HepG2 (cell line): ENCODE measurements around the gene PLCB4. TPM values are rescaled to one million over a fixed set of nuclear protein-coding genes. Genes with fewer than 3 reads are reported as not detected.

ENCODE experiments used
- ATAC-seq: fragments of 200-7000 bp; cut with Tn5 transposase; 3 replicates; pipeline ENCODE4 v1.9.1; 2020; ENCODE audit warnings: mild to moderate bottlenecking, moderate library complexity
- BruUV-seq: library from RNA; stranded (reverse); fragments of 400-500 nt; replicated peaks from 2 replicates; lab custom pipeline; 2021; lab: Mats Ljungman, UMichigan
- CTCF ChIA-PET: fragments of 300-600 bp; formaldehyde crosslinking; extraction: SDS; loops from one replicate; lab custom pipeline; 2021; ENCODE audit warnings: low total read pairs, inconsistent platforms, low intra/inter-chr PET ratio; lab: Yijun Ruan, JAX
- POLR2A ChIA-PET: fragments of 350-600 bp; sonication (Branson Sonifier 250); formaldehyde crosslinking; loops from one replicate; lab custom pipeline; 2020; ENCODE audit warnings: antibody characterized with exemption, inconsistent platforms; lab: Yijun Ruan, JAX
- DNase-seq: peaks from one replicate; pipeline ENCODE4 v3.0.0-alpha.2; 2015; ENCODE audit warnings: low spot score
- FAIRE-seq: peaks from 3 replicates; lab custom pipeline; 2011; peaks lifted over from hg19 to GRCh38; lab: Jason Lieb, UNC
- H2AFZ ChIP-seq: one replicate; pipeline ENCODE4 v1.6.1; 2011; ENCODE audit warnings: low read length, inconsistent platforms
- H3K27ac ChIP-seq: fragments of 300-600 bp; 3 replicates; pipeline ENCODE4 v1.8.0; 2011; ENCODE audit warnings: mixed run types, mild to moderate bottlenecking, mixed read lengths, low read length, inconsistent platforms; ENCODE audit not compliant: insufficient read depth; ENCODE audit errors: extremely low read length
- H3K27me3 ChIP-seq, 2 experiments: fragments of 200-600 bp in 1 of 2; 2 replicates in 1 of 2; 3 replicates in 1 of 2; pipeline versions ENCODE4 v1.6.0 to v1.8.0; 2011; ENCODE audit warnings: low read length in 2 of 2, mild to moderate bottlenecking in 2 of 2, moderate library complexity in 2 of 2, inconsistent platforms in 1 of 2; ENCODE audit not compliant: insufficient read depth in 2 of 2, control insufficient read depth in 1 of 2
- H3K36me3 ChIP-seq, 2 experiments: fragments of 200-600 bp in 1 of 2; replicated peaks in 1 of 2; 2 replicates in 1 of 2; 3 replicates in 1 of 2; pipeline versions ENCODE4 v1.5.1 to v1.8.0; 2011; ENCODE audit warnings: low read length in 2 of 2, inconsistent platforms in 1 of 2; ENCODE audit not compliant: insufficient read depth in 2 of 2, control insufficient read depth in 1 of 2
- H3K4me1 ChIP-seq: 2 replicates; pipeline ENCODE4 v1.5.1; 2012; ENCODE audit warnings: low read length, inconsistent platforms; ENCODE audit not compliant: insufficient read depth
- H3K4me2 ChIP-seq: 2 replicates; pipeline ENCODE4 v1.6.0; 2011; ENCODE audit warnings: low read depth, low read length, inconsistent platforms
- H3K4me3 ChIP-seq, 3 experiments: fragments of 200-600 bp in 1 of 3; sonication (generic), shearing (Covaris generic) in 1 of 3; replicated peaks in 1 of 3; 2 replicates each; pipeline ENCODE4 v1.5.1; 2011 to 2016; ENCODE audit warnings: low read length in 3 of 3, inconsistent platforms in 2 of 3, low read depth in 2 of 3, mild to moderate bottlenecking in 2 of 3, control low read depth in 1 of 3, mixed read lengths in 1 of 3; ENCODE audit not compliant: insufficient read depth in 1 of 3
- H3K79me2 ChIP-seq: one replicate; pipeline ENCODE4 v1.6.1; 2011; ENCODE audit warnings: low read length, inconsistent platforms; ENCODE audit not compliant: insufficient read depth
- H3K9ac ChIP-seq: 2 replicates; pipeline ENCODE4 v1.6.0; 2011; ENCODE audit warnings: mild to moderate bottlenecking, low read depth, low read length, inconsistent platforms; ENCODE audit not compliant: insufficient read depth
- H3K9me3 ChIP-seq: 2 replicates; pipeline ENCODE4 v1.5.1; 2012; ENCODE audit warnings: mild to moderate bottlenecking, low read length
- H4K20me1 ChIP-seq: 2 replicates; pipeline ENCODE4 v1.6.0; 2011; ENCODE audit warnings: inconsistent platforms, mild to moderate bottlenecking, low read length, moderate library complexity; ENCODE audit not compliant: insufficient read depth
- ATM ChIP-seq: fragments of 450-650 bp; IDR thresholded peaks from 2 replicates; pipeline ENCODE4 v1.7.1; 2017; ENCODE audit warnings: mild to moderate bottlenecking, borderline replicate concordance
- CBX1 ChIP-seq: IDR thresholded peaks from one replicate; pipeline ENCODE4 v1.6.1; 2016; ENCODE audit warnings: antibody characterized with exemption, low read depth
- ERF ChIP-seq: IDR thresholded peaks from 2 replicates; pipeline ENCODE4 v1.6.1; 2018; ENCODE audit warnings: missing biosample characterization, missing genetic modification reagents
- IKZF5 ChIP-seq: IDR thresholded peaks from 2 replicates; pipeline ENCODE4 v1.6.1; 2018; ENCODE audit warnings: missing genetic modification reagents, mild to moderate bottlenecking, missing compliant biosample characterization
- KDM4B ChIP-seq: sonication (generic); formaldehyde crosslinking; IDR thresholded peaks from 2 replicates; pipeline ENCODE4 v1.4.0; 2020; ENCODE audit warnings: missing genetic modification reagents
- MXI1 ChIP-seq: IDR thresholded peaks from 3 replicates; pipeline ENCODE4 v1.6.1; 2012; ENCODE audit warnings: low read depth, low read length, inconsistent platforms, borderline replicate concordance
- NR2F1 ChIP-seq, 2 experiments: fragments of 450-650 bp in 1 of 2; formaldehyde crosslinking in 1 of 2; IDR thresholded peaks; 2 replicates each; pipeline versions ENCODE4 v1.5.0 to v1.6.1; 2016 to 2020; ENCODE audit warnings: mild to moderate bottlenecking in 1 of 2, missing compliant biosample characterization in 1 of 2, missing genetic modification reagents in 1 of 2, moderate library complexity in 1 of 2
- PHF21A ChIP-seq: sonication (generic); formaldehyde crosslinking; IDR thresholded peaks from 2 replicates; pipeline ENCODE4 v1.5.0; 2020; ENCODE audit warnings: mild to moderate bottlenecking, missing genetic modification reagents
- PHF8 ChIP-seq: sonication (generic); formaldehyde crosslinking; IDR thresholded peaks from 2 replicates; pipeline ENCODE4 v1.5.0; 2020; ENCODE audit warnings: missing genetic modification reagents
- PRDM10 ChIP-seq: sonication (generic); formaldehyde crosslinking; IDR thresholded peaks from 2 replicates; pipeline ENCODE4 v1.4.0; 2020; ENCODE audit warnings: low read depth, missing genetic modification reagents
- SOX5 ChIP-seq: IDR thresholded peaks from 2 replicates; pipeline ENCODE4 v1.6.1; 2016; ENCODE audit warnings: borderline replicate concordance
- YEATS4 ChIP-seq: sonication (generic); formaldehyde crosslinking; IDR thresholded peaks from 2 replicates; pipeline ENCODE4 v1.4.0; 2020; ENCODE audit warnings: missing genetic modification reagents, borderline replicate concordance
- ZBTB49 ChIP-seq: sonication (generic); formaldehyde crosslinking; IDR thresholded peaks from 2 replicates; pipeline ENCODE4 v1.4.0; 2020; ENCODE audit warnings: missing genetic modification reagents, borderline replicate concordance
- ZNF670 ChIP-seq: sonication (generic); formaldehyde crosslinking; IDR thresholded peaks from 2 replicates; pipeline ENCODE4 v1.8.0; 2022; ENCODE audit warnings: mild to moderate bottlenecking, missing genetic modification reagents, borderline replicate concordance
- ZNF891 ChIP-seq: sonication (generic); formaldehyde crosslinking; IDR thresholded peaks from 2 replicates; pipeline ENCODE4 v1.5.0; 2020; ENCODE audit warnings: mild to moderate bottlenecking, missing genetic modification reagents
- ZSCAN25 ChIP-seq: sonication (generic); formaldehyde crosslinking; IDR thresholded peaks from 2 replicates; pipeline ENCODE4 v1.8.0; 2022; ENCODE audit warnings: mild to moderate bottlenecking, missing genetic modification reagents
- WGBS: methylation state at CpG from one replicate; pipeline ENCODE4 v1.1.6; 2017; ENCODE audit warnings: low lambda C conversion rate; 5-methylcytosine and 5-hydroxymethylcytosine counted together
- in situ Hi-C: cut with HindIII; loops from 2 replicates; pipeline ENCODE4 v1.10.0; 2017; ENCODE audit warnings: low pct_unique_long_range_greater_than_20kb; ENCODE audit not compliant: extremely low pct_ligation_motif_present
- intact Hi-C: fragments of 100-400 bp; cut with micrococcal nuclease; formaldehyde crosslinking; loops from one replicate; pipeline ENCODE4 v1.10.0; 2022; ENCODE audit not compliant: unreplicated experiment
- polyA plus RNA-seq, 8 experiments: library from polyadenylated mRNA; depleted of rRNA in 3 of 8; stranded (reverse) in 7 of 8; unstranded in 1 of 8; fragments of >200 nt; fragmentation: Illumina TruSeq in 4 of 8; extraction: Trizol in 4 of 8; gene quantifications; 2 replicates each; pipeline versions ENCODE4 v1.2.1 to v1.2.3, GENCODE V29; 2011 to 2016; ENCODE audit warnings: low read depth in 4 of 8, missing spikeins in 1 of 8, mixed read lengths in 1 of 8; ENCODE audit not compliant: insufficient read depth in 1 of 8
- total RNA-seq, 5 experiments: library from RNA; depleted of rRNA; stranded (reverse); fragments of >200 nt; fragmentation: Illumina TruSeq; extraction: Trizol; gene quantifications; 2 replicates each; pipeline ENCODE4 v1.2.3, GENCODE V29; 2016; ENCODE audit warnings: low read depth in 1 of 5

PLCB4 gene
- total and polyA plus RNA-seq, 2 of the 13 experiments (the other 11 are each of a cell fraction or from before 2014, with no cell fraction given), result 0.01 TPM; not detected in 1

GRCh38 chr20:9036593-9036992, 32.3 kb upstream of the PLCB4 start:
- Histone ChIP-seq H3K36me3 (no peaks in the 10 kb centered on the region), H3K27me3 (no peaks in the 10 kb centered on the region), H4K20me1 (no peaks in the 10 kb centered on the region), H3K4me1 (no peaks in the 10 kb centered on the region), H3K4me2 (no peak overlapping the region), H3K79me2 (no peaks in the 10 kb centered on the region), H3K9me3 (no peaks in the 10 kb centered on the region), H3K9ac (no peak overlapping the region), H3K27ac (no peak overlapping the region), H2AFZ (no peak overlapping the region), H3K4me3 (no peak overlapping the region)
- intact Hi-C loops (no loop called here), in situ Hi-C loops (no loop called here)
- FAIRE-seq (no peak), ATAC-seq (no peak), DNase-seq (no peak)
- BruUV-seq, result no TSS peak
- 3% methylated on average over 1 of the region's 1 CpG for WGBS
- TF ChIP-seq SOX5 (no peak), ZSCAN25 (CRISPR knock-in tag) (no peak), PHF21A (CRISPR knock-in tag) (no peak), ERF (CRISPR knock-in tag) (no peak), ZBTB49 (CRISPR knock-in tag) (no peak), MXI1 (no peak), KDM4B (CRISPR knock-in tag) (no peak), YEATS4 (no peak), ATM (no peak), NR2F1 (CRISPR knock-in tag; IDR thresholded peaks at IDR 0.05) (no peak), CBX1 (no peak), PHF8 (CRISPR knock-in tag) (no peak), ZNF891 (CRISPR knock-in tag) (no peak), ZNF670 (no peak), IKZF5 (CRISPR knock-in tag) (no peak), PRDM10 (CRISPR knock-in tag) (no peak)
- POLR2A ChIA-PET, result no interaction called here
- CTCF ChIA-PET, result no interaction called here
